ENCODE results near the gene USP54. TPM values are rescaled to one million over a fixed set of nuclear protein-coding genes. Genes with fewer than 3 reads are reported as not detected.

The USP54 gene
- total and polyA plus RNA-seq, 2 of the 13 experiments (the other 11 are each of a cell fraction or from before 2014, with no cell fraction given) = 18.1 to 25.0 TPM

DNA sequence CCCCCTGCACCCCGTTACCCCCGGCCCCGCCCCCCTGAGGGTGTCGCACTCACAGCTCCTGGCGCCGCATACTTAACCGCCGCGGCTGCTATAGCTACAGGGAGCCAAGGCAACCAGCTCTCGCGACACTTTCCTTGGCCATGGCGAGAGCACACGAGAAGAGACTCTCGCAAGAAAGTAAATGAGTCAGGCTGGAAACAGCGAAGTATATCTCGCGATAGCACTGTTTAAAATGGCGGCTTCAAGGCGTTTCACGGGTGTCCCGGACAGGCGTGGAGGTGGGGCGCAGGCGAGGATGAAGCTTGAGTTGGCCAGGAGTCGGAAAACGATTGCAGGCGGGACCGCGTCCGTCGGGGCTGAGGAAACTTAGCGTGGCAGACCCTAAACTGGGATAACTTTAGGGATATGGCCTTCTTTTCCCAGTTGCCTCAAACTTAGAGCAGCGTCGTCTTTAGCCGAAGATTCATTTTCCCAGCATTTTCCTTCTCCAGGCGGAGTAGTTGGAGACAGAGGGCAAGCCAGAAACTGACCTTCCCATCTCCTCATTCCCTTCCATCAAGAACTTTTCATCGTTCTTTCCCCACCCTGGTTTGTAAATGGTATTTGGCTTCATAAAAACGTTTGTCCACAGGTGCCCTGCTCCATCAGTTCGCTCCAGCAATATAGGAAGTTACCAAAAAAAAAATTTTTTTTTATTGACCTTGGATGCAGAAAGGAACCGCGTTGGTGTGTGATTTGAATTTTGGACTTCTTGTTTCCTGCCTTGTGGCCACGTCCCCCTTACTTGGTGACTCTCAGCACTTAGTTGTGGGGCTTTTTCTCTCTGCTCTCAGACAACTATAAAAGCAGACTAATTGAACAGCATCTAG is 35.0 kb upstream of the USP54 start (continued):
- TF ChIP-seq ADNP (CRISPR knock-in tag; IDR thresholded peaks at IDR 0.05) (no peak), MXI1 (IDR thresholded peaks at IDR 0.05; ENCODE audit: borderline replicate concordance, low read depth, low read length) (peak; percentile 99), TARDBP (CRISPR knock-in tag; IDR thresholded peaks at IDR 0.05) (0 out of 2 replicates have a peak, but pooled peaks have one; percentile 66), ZNF674 (CRISPR knock-in tag; IDR thresholded peaks at IDR 0.05; ENCODE audit: low read depth) (no peak), SOX13 (IDR thresholded peaks at IDR 0.05) (no peak), SOX13 (CRISPR knock-in tag; conservative IDR thresholded peaks at IDR 0.05 in 1 of 2, IDR thresholded peaks at IDR 0.05 in 1 of 2) (0 out of 4 replicates have a peak, but pooled peaks of 1 of the 2 experiments have one; percentile 15), ZFP37 (CRISPR knock-in tag; IDR thresholded peaks at IDR 0.05; ENCODE audit: borderline replicate concordance) (no peak), ZNF720 (CRISPR knock-in tag; IDR thresholded peaks at IDR 0.05) (no peak), ZNF652 (CRISPR knock-in tag; IDR thresholded peaks at IDR 0.05; ENCODE audit: borderline replicate concordance, low read depth) (no peak), KDM1A (CRISPR knock-in tag; IDR thresholded peaks at IDR 0.05) (no peak), ZNF83 (CRISPR knock-in tag; IDR thresholded peaks at IDR 0.05; ENCODE audit: borderline replicate concordance) (no peak), ZNF468 (CRISPR knock-in tag; IDR thresholded peaks at IDR 0.05) (no peak), ASH2L (IDR thresholded peaks at IDR 0.05; ENCODE audit: insufficient read length, low read depth, low read length) (peak; percentile 69), ZNF784 (CRISPR knock-in tag; IDR thresholded peaks at IDR 0.05; ENCODE audit: borderline replicate concordance) (0 out of 2 replicates have a peak, but pooled peaks have one; percentile 35), CCDC6 (CRISPR knock-in tag; IDR thresholded peaks at IDR 0.05) (no peak), TGIF2 (CRISPR knock-in tag; IDR thresholded peaks at IDR 0.05) (no peak), CHD2 (IDR thresholded peaks at IDR 0.05; ENCODE audit: low read depth, low read length) (peak; percentile 96), NKX3-1 (CRISPR knock-in tag; IDR thresholded peaks at IDR 0.05) (no peak), KLF15 (CRISPR knock-in tag; IDR thresholded peaks at IDR 0.05; ENCODE audit: borderline replicate concordance) (no peak), JDP2 (CRISPR knock-in tag; IDR thresholded peaks at IDR 0.05; ENCODE audit: borderline replicate concordance) (no peak), TBP (CRISPR knock-in tag; IDR thresholded peaks at IDR 0.05) (no peak), HES4 (CRISPR knock-in tag; IDR thresholded peaks at IDR 0.05; ENCODE audit: borderline replicate concordance) (no peak), TBL1XR1 (IDR thresholded peaks at IDR 0.05; ENCODE audit: borderline replicate concordance, low read length, partially characterized antibody) (no peak), SMC3 (IDR thresholded peaks at IDR 0.05; ENCODE audit: low read length) (no peak), KLF9 (CRISPR knock-in tag; IDR thresholded peaks at IDR 0.05; ENCODE audit: low read depth) (no peak), DR1 (CRISPR knock-in tag; IDR thresholded peaks at IDR 0.05) (no peak; the same call in 1 of the 2 replicates), FOSL1 (CRISPR knock-in tag; IDR thresholded peaks at IDR 0.05; ENCODE audit: borderline replicate concordance) (no peak), MBNL3 (CRISPR knock-in tag; conservative IDR thresholded peaks at IDR 0.05) (no peak), FOSL2 (CRISPR knock-in tag; IDR thresholded peaks at IDR 0.05) (peak; percentile 89), ZNF724P (CRISPR knock-in tag; IDR thresholded peaks at IDR 0.05; ENCODE audit: borderline replicate concordance) (no peak), ZNF253 (CRISPR knock-in tag; IDR thresholded peaks at IDR 0.05; ENCODE audit: borderline replicate concordance) (no peak)
- TF ChIP-seq, protein P1, sequence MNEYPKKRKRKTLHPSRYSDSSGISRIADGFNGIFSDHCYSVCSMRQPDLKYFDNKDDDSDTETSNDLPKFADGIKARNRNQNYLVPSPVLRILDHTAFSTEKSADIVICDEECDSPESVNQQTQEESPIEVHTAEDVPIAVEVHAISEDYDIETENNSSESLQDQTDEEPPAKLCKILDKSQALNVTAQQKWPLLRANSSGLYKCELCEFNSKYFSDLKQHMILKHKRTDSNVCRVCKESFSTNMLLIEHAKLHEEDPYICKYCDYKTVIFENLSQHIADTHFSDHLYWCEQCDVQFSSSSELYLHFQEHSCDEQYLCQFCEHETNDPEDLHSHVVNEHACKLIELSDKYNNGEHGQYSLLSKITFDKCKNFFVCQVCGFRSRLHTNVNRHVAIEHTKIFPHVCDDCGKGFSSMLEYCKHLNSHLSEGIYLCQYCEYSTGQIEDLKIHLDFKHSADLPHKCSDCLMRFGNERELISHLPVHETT (CRISPR knock-in tag; conservative IDR thresholded peaks at IDR 0.05) = no peak
